ENCODE results near the gene PRKCE. TPM values are rescaled to one million over a fixed set of nuclear protein-coding genes. Genes with fewer than 3 reads are reported as not detected.

Gene PRKCE
- total RNA-seq, 2 experiments from 2014 or later: 13.1 to 15.4 TPM

DNA sequence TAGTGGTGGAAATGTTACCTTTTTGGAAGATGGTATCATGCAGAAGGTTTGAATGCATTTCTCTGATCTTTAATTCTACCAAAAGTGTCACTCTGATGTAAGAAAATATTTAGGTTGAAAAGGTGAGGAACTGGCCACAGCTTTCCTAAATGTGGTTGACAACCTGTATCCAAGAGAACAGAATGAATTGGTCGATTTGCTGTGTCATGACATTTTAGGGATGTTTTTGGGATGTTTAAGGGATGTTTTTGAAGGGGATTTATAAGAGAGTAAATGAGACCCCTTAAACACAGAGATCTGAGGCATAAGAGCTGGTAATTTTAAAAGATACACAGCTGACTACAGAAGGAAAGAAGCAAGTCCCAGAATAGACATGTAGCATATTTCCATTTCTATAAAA, 375.0 kb downstream of the PRKCE start:
- Mint-ChIP-seq H3K27me3 (no peaks in the 10 kb centered on the region), H3K4me3 (no peak overlapping the region), H3K4me1 (peaks cover 18% of the 10 kb centered on the region), H3K36me3 (ENCODE audit: low read depth) (peaks cover 10% of the 10 kb centered on the region), H3K27ac (no peak overlapping the region), H3K9me3 (peaks cover 6% of the 10 kb centered on the region)
- ChIA-PET POLR2A (no interaction called here), CTCF (interaction anchor here (0.6 to 1.0 kb wide), 2 partner anchors 36 to 68 kb away, joined by 3 read pairs; no protein-coding TSS in a partner anchor)
- DNase-seq: no peak

DNA sequence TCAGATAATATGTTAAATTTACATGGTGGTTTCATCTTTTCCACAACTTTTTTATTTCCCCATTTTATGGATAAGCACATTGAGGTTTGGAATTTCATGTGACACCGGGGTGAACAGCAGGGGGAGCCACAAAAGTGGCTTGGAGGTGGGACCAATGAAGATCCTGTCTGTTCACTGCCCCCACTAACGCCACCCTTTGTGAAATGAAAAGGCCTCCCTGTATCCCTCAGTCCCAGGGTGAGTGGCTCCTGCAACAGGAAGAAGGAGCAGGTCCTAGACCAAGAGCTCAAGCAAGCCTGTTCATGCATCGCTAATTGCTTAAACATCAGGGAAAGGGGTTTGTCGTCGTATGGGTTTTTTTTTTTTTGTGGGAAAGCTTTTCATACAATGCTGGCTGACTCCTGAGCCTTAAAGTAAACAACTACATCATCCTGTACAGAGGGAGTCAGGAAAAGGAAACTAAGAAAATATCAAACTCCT, 377.9 kb downstream of the PRKCE start:
- Mint-ChIP-seq H3K4me3 (no peak overlapping the region), H3K4me1 (peaks cover 12% of the 10 kb centered on the region), H3K36me3 (ENCODE audit: low read depth) (peaks cover 7% of the 10 kb centered on the region), H3K9me3 (no peaks in the 10 kb centered on the region), H3K27ac (no peak overlapping the region), H3K27me3 (no peaks in the 10 kb centered on the region)
- ChIA-PET CTCF (interaction anchor here (1.1 to 3.2 kb wide), 5 partner anchors 9 to 327 kb away, joined by 3 to 18 read pairs (median 3); no protein-coding TSS in a partner anchor), POLR2A (no interaction called here)
- no peak for DNase-seq

DNA sequence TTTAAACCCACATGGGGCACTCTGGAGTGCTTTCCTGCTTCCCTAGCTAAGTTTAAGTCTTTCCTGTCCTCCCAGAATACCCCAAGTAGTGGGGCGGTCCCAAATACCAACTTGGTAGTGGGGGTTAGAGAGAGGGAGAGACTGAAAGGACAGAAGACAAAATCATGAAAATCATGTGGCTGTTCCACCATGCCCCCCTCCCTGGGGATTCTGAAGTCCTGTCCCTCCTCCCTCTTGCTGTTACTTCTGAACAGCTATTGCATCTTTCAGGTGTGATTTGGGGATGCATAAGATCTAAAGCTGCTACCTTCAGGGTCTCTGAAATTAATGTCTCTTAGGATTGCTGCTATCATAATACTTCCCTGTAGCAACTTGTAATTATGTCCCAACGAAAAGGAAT, 378.9 kb downstream of the PRKCE start:
- Mint-ChIP-seq H3K36me3 (ENCODE audit: low read depth) (peaks cover 7% of the 10 kb centered on the region), H3K27me3 (no peaks in the 10 kb centered on the region), H3K27ac (no peak overlapping the region), H3K9me3 (no peaks in the 10 kb centered on the region), H3K4me1 (peaks cover 12% of the 10 kb centered on the region), H3K4me3 (no peak overlapping the region)
- CTCF ChIA-PET: interaction anchor here (0.8 to 3.2 kb wide), 5 partner anchors 10 to 125 kb away, joined by 3 to 18 read pairs (median 4); no protein-coding TSS in a partner anchor
- POLR2A ChIA-PET: no interaction called here
- no peak for DNase-seq

DNA sequence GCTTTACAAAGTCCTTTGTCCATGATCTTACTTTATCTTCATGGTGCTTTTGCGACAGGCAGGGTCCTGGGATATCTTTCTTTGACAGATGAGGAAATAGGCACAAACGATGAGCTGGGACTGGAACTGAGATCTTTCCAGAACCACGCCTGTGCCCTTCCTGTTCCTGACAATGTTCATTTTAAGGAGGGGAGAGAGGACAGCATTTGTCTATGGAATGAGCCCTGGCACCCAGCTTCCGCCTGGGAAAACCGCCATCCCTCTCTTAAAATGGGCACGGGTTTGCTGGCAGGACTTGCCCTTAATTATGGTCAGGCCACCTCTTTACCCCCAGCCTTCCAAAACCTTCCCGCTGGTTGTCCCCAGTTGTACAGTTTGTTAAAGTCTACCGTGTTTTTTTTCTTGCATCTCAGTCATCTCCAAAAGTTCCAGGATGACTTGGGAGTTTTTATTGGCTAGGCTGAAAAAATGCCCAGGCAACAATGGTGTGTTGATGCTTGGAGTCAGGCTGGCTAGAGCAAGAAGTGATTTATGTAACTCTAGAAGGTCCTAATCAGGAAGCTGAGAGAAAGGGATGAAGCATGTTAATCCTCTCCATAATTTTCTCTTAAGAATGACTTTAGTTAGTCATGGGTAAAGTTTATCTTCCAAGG, 380.8 kb downstream of the PRKCE start:
- H3K27ac Mint-ChIP-seq: no peak overlapping the region
- H3K9me3 Mint-ChIP-seq: no peaks in the 10 kb centered on the region
- no peak overlapping the region for H3K4me3 Mint-ChIP-seq
- peaks cover 12% of the 10 kb centered on the region for H3K4me1 Mint-ChIP-seq
- ChIA-PET POLR2A (no interaction called here), CTCF (interaction anchor here (0.9 to 1.4 kb wide), 4 partner anchors 10 to 430 kb away, joined by 3 to 9 read pairs (median 3); no protein-coding TSS in a partner anchor)
- H3K27me3 Mint-ChIP-seq: no peaks in the 10 kb centered on the region
- DNase-seq: no peak
- H3K36me3 Mint-ChIP-seq (ENCODE audit: low read depth): peaks cover 7% of the 10 kb centered on the region

DNA sequence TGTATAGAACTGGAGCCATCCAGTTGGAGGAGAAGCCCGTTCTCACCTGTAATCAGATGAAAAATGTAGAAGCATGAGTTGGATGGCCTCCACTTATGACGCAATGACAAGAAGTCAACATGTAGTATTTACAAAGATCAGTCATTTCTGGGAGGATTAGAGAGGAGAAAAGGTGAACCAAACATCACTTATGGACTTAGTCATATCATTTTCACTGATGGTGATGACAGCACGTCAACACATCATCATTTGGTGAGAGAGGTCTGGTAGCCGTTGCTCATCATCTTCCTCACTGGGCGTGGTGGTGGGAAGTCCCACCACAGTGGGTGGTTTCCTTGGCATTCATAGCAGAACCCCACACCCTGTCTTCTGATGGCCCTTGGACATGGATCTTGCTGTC, 381.5 kb downstream of the PRKCE start:
- POLR2A ChIA-PET: no interaction called here
- H3K9me3 Mint-ChIP-seq: no peaks in the 10 kb centered on the region
- peak; percentile 14 for DNase-seq

DNA sequence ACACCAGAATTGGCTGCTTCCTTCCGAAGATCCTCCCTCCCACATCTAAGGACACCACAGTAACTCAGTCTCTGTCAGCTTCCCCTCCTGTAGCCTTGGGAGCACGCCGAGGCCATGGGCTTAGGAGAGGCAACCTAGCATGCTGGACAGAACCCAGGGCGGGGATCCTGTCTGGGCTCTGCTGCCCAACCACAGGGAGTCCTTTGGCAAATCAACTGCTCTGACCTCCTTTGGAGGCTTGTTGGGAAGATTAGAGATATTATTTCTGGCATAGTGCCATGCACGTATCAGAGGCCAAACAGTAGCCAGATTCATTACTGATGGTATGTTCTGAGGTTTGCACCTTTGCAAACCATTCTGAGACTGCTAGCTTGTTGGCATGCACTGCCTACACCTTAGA, 383.1 kb downstream of the PRKCE start:
- POLR2A ChIA-PET: no interaction called here
- no peak for DNase-seq
- CTCF ChIA-PET: interaction anchor here (1.0 kb wide), 1 partner anchor 12 kb away, joined by 4 read pairs; no protein-coding TSS in a partner anchor
- no peak overlapping the region for H3K4me3 Mint-ChIP-seq
- H3K36me3 Mint-ChIP-seq (ENCODE audit: low read depth): peaks cover 3% of the 10 kb centered on the region
- H3K4me1 Mint-ChIP-seq: peaks cover 9% of the 10 kb centered on the region
- H3K27me3 Mint-ChIP-seq: no peaks in the 10 kb centered on the region
- H3K9me3 Mint-ChIP-seq: no peaks in the 10 kb centered on the region
- H3K27ac Mint-ChIP-seq: no peak overlapping the region

More for the DNA sequence above, 381.5 kb downstream of the PRKCE start:
- Mint-ChIP-seq H3K4me3 (no peak overlapping the region), H3K27me3 (no peaks in the 10 kb centered on the region), H3K27ac (no peak overlapping the region), H3K36me3 (ENCODE audit: low read depth) (peaks cover 7% of the 10 kb centered on the region), H3K4me1 (peaks cover 12% of the 10 kb centered on the region)
- CTCF ChIA-PET: interaction anchor here (0.8 to 1.4 kb wide), 3 partner anchors 13 to 30 kb away, joined by 3 to 9 read pairs (median 3); no protein-coding TSS in a partner anchor

DNA sequence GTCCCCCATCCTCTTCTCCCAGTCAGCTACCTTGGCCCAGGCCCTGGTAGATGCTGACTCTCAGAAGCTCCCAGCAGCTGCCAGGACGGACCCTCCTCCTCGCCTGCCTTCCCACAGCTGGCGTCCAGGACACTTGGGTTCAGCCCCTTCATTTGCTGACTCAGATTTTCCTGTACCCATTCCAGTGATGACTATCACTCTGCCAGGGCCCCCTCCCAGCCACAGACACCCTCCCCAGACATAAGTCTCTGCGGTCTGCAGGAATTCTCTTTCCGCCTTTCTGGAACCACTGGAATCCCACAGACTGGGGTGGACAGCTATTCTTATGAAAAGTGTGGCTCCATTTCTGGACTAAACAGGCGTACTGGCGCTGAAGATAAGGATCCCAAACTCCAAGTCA, 385.5 kb downstream of the PRKCE start:
- Mint-ChIP-seq H3K4me3 (no peak overlapping the region), H3K27me3 (no peaks in the 10 kb centered on the region), H3K9me3 (no peaks in the 10 kb centered on the region), H3K36me3 (ENCODE audit: low read depth) (no peaks in the 10 kb centered on the region), H3K4me1 (peaks cover 2% of the 10 kb centered on the region), H3K27ac (no peak overlapping the region)
- no peak for DNase-seq
- ChIA-PET POLR2A (no interaction called here), CTCF (interaction anchor here (1.0 to 1.1 kb wide), 2 partner anchors 12 to 26 kb away, joined by 3 read pairs; no protein-coding TSS in a partner anchor)

DNA sequence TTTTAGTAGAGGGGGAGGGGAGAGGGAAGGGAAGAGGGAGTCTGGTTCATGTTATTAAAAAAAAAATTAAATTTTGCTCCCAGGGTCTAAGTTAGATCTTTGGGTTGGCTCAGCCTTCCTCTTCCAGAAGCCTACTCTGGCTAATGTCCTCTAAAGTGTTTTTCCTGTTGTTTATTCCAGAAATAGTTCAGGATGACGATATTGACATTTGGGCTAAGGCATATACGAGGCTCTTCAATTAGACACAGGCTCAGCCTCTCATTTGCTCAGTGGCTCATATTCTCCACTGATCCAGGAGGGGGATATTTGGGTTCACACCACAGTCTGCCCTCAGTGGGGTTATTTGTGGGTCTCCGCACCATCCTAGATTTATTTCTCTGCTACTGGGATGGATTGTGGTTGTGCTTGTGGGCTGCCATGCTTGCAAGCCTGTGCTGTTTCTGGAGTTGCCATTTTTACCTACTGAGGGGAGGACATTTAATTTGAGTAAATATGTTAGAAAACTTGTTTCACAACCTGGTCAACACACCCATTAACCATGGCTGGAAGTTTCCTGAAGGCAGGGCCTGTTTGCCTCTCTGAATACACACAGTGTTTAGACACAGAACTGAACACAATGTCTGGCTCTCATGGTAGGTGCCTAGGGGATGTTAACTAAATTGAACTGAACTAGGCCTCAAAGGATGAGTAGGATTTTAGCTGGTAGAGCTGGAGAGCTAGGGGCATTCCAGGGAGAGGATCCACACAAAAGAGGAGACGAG, 388.2 kb downstream of the PRKCE start:
- no peak for DNase-seq
- Mint-ChIP-seq H3K27me3 (no peaks in the 10 kb centered on the region), H3K9me3 (no peaks in the 10 kb centered on the region), H3K36me3 (ENCODE audit: low read depth) (no peaks in the 10 kb centered on the region), H3K4me3 (no peak overlapping the region), H3K4me1 (no peaks in the 10 kb centered on the region), H3K27ac (no peak overlapping the region)
- ChIA-PET CTCF (interaction anchor here (0.8 to 1.4 kb wide), 2 partner anchors 9 to 11 kb away, joined by 3 read pairs; no protein-coding TSS in a partner anchor), POLR2A (no interaction called here)

DNA sequence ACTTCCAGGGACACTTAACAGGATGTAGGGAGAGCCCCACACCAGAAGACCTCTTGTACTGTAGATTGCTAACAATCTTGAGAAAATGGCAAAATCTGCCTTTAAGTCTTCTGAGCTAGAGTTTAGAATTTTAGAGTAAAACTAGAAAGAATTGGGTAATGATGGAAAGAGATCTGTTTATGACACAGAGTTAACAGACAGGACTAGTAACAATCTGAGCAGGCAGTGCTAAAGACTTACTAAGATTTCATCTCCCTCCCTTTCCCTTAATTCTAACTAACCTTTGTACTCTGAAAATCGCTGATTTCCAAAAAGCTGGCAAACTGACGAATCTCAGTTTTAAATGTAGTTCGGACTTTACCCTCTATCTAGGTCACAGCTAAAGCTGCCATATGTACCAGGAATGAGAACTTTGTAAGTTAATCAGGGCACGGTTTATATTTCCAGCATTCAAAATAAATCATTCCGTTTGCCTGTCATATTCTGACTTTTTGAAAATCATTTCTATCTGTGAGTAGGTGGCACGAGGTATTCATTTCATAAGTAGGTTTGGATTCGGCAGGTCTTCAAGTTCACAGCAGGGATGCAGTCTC, 389.2 kb downstream of the PRKCE start:
- Mint-ChIP-seq H3K4me3 (no peak overlapping the region), H3K4me1 (peaks cover 3% of the 10 kb centered on the region), H3K9me3 (no peaks in the 10 kb centered on the region), H3K27ac (no peak overlapping the region), H3K36me3 (ENCODE audit: low read depth) (no peaks in the 10 kb centered on the region), H3K27me3 (no peaks in the 10 kb centered on the region)
- POLR2A ChIA-PET: no interaction called here
- CTCF ChIA-PET: interaction anchor here (0.8 kb wide), 1 partner anchor 11 kb away, joined by 3 read pairs; no protein-coding TSS in a partner anchor
- no peak for DNase-seq

DNA sequence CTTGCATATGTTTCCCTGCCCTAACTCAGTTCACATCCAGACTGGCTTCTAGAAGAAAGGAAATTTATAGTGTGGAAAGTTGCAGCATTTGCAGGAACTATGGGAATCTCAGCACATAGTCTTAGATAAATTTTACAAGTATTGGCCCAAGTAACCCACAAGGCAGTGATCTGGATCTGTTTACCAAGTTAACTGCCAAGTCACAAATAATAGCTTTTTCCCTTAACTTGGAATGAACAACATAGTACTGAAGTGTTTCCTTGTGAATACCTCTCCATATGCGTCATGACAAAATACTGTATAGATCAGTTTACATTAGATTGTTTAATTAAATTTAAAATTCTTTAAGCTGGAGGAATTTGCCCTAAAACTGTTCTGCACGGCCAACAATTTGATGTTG, 390.0 kb downstream of the PRKCE start:
- Mint-ChIP-seq H3K36me3 (ENCODE audit: low read depth) (no peaks in the 10 kb centered on the region), H3K4me3 (no peak overlapping the region), H3K27me3 (no peaks in the 10 kb centered on the region), H3K9me3 (no peaks in the 10 kb centered on the region), H3K4me1 (peaks cover 4% of the 10 kb centered on the region), H3K27ac (no peak overlapping the region)
- ChIA-PET POLR2A (no interaction called here), CTCF (interaction anchor here (0.9 to 1.1 kb wide), 2 partner anchors 14 to 22 kb away, joined by 3 to 4 read pairs; no protein-coding TSS in a partner anchor)
- no peak for DNase-seq

DNA sequence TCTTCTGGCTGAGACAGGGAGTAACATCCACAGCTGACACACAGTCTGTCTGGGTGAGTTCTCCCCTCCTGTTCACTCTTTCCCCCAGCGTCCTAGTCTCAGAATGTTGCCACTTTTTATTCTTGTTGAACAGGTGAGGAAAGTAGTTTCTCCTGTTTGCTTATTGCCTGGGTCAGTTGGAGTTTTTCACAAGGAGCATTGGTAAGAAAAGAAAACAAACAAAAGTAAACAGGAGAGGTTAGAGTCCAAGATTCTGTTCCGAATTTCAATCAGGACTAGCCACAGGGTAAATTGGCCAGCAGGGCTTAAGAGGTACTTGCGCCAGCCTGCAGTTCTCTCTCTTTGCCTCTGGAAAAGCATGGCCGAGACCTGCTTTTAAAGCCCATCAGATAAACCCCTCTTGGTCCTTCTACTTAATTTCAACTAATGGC, 390.7 kb downstream of the PRKCE start:
- H3K27me3 Mint-ChIP-seq: no peaks in the 10 kb centered on the region
- CTCF ChIA-PET: interaction anchor here (0.6 to 1.1 kb wide), 4 partner anchors 13 to 371 kb away, joined by 3 to 4 read pairs (median 4); no protein-coding TSS in a partner anchor

DNA sequence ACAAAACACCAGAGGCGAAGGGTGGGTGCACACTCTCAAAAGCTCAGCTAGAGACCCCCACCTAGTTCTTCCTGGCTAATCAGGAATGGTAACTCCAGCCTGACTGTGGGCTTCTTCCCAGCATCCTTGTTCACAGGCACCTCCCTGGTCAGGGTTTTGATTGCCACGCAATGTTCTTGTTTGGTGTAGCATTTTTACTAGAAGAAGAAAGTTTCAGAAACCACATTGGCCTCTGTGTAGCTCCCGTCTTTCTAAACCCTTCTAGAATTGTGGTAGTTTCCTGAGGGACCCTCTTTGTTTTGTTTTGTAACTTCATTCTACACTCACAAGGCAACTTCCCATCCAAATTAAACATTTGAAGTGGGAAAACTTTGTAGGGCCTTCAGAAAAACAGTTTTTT, 391.2 kb downstream of the PRKCE start:
- H3K27me3 Mint-ChIP-seq: no peaks in the 10 kb centered on the region
- ChIA-PET POLR2A (no interaction called here), CTCF (interaction anchor here (0.6 kb wide), 2 partner anchors 195 to 371 kb away, joined by 3 to 4 read pairs; no protein-coding TSS in a partner anchor)
- H3K4me1 Mint-ChIP-seq: peaks cover 4% of the 10 kb centered on the region
- no peak overlapping the region for H3K27ac Mint-ChIP-seq
- no peaks in the 10 kb centered on the region for H3K9me3 Mint-ChIP-seq
- no peak for DNase-seq
- H3K4me3 Mint-ChIP-seq: no peak overlapping the region
- H3K36me3 Mint-ChIP-seq (ENCODE audit: low read depth): no peaks in the 10 kb centered on the region

More for the DNA sequence above, 390.7 kb downstream of the PRKCE start:
- Mint-ChIP-seq H3K27ac (no peak overlapping the region), H3K4me3 (no peak overlapping the region), H3K36me3 (ENCODE audit: low read depth) (no peaks in the 10 kb centered on the region), H3K9me3 (no peaks in the 10 kb centered on the region), H3K4me1 (peaks cover 4% of the 10 kb centered on the region)
- POLR2A ChIA-PET: no interaction called here
- DNase-seq: no peak

Measured in activated CD4-positive, alpha-beta T cell treated with anti-CD3 and anti-CD28 coated beads, Interleukin-2, amount 10 ng/mL, durations not matched to agents 7 days and 5 days (primary cell).